DOHH2 (cell line): Measurements from ENCODE around the gene AAGAB.

ENCODE experiments used
- H3F3A ChIP-seq: fragments of 200-600 bp; sonication (generic), shearing (Covaris generic); 2 replicates; pipeline ENCODE4 v1.6.0; 2016; ENCODE audit warnings: antibody characterized with exemption, mild to moderate bottlenecking; ENCODE audit not compliant: control insufficient read depth, insufficient read depth
- H3K27ac ChIP-seq: fragments of 200-600 bp; sonication (generic); 2 replicates; pipeline ENCODE4 v1.5.1; 2014; ENCODE audit warnings: low read depth, mild to moderate bottlenecking, low read length, moderate library complexity
- H3K27me3 ChIP-seq: fragments of 200-600 bp; sonication (generic); 2 replicates; pipeline ENCODE4 v1.6.1; 2014; ENCODE audit warnings: mild to moderate bottlenecking, low read length, mixed read lengths; ENCODE audit not compliant: control insufficient read depth
- H3K36me3 ChIP-seq: fragments of 200-600 bp; sonication (generic); 2 replicates; pipeline ENCODE4 v1.6.1; 2014; ENCODE audit warnings: mild to moderate bottlenecking, low read length, moderate library complexity, mixed read lengths; ENCODE audit not compliant: control insufficient read depth
- H3K4me1 ChIP-seq: fragments of 200-600 bp; sonication (generic); 2 replicates; pipeline ENCODE4 v1.6.1; 2014; ENCODE audit warnings: mild to moderate bottlenecking, low read length, mixed read lengths; ENCODE audit not compliant: control insufficient read depth
- H3K4me2 ChIP-seq: fragments of 200-600 bp; sonication (generic); 2 replicates; pipeline ENCODE4 v1.6.0; 2014; ENCODE audit warnings: mild to moderate bottlenecking, low read length, moderate library complexity
- H3K4me3 ChIP-seq: fragments of 200-600 bp; sonication (generic); 2 replicates; pipeline ENCODE4 v1.5.1; 2014; ENCODE audit warnings: mild to moderate bottlenecking, low read length, mixed read lengths
- H3K79me2 ChIP-seq: fragments of 200-600 bp; sonication (generic); 2 replicates; pipeline ENCODE4 v1.6.1; 2014; ENCODE audit warnings: mild to moderate bottlenecking, low read length, mixed read lengths; ENCODE audit not compliant: control insufficient read depth
- H3K9me2 ChIP-seq: fragments of 200-600 bp; sonication (generic); replicated peaks from 2 replicates; pipeline ENCODE4 v1.6.1; 2014; ENCODE audit warnings: mild to moderate bottlenecking, low read length, mixed read lengths; ENCODE audit not compliant: control insufficient read depth
- H3K9me3 ChIP-seq: fragments of 200-600 bp; sonication (generic); 2 replicates; pipeline ENCODE4 v1.6.1; 2014; ENCODE audit warnings: antibody characterized with exemption, low read length, mixed read lengths; ENCODE audit not compliant: control insufficient read depth, insufficient read depth
- H4K20me1 ChIP-seq: fragments of 200-600 bp; sonication (generic); 2 replicates; pipeline ENCODE4 v1.6.0; 2014; ENCODE audit warnings: low read depth, mild to moderate bottlenecking, antibody characterized with exemption, low read length, moderate library complexity; ENCODE audit not compliant: control insufficient read depth, insufficient read depth
- EZH2phosphoT487 ChIP-seq: fragments of 200-600 bp; sonication (generic); IDR thresholded peaks from 2 replicates; pipeline ENCODE4 v1.6.1; 2017; ENCODE audit warnings: borderline replicate concordance, mild to moderate bottlenecking, antibody characterized with exemption, low read length, moderate library complexity, mixed read lengths
- TF ChIP-seq, protein P1 (sequence below): fragments of 200-600 bp; sonication (generic); IDR thresholded peaks from one replicate; pipeline ENCODE4 v1.5.1; 2014; ENCODE audit warnings: antibody characterized with exemption, mild to moderate bottlenecking, low read depth, low read length; ENCODE audit not compliant: poor library complexity, severe bottlenecking

AAGAB gene

DNA sequence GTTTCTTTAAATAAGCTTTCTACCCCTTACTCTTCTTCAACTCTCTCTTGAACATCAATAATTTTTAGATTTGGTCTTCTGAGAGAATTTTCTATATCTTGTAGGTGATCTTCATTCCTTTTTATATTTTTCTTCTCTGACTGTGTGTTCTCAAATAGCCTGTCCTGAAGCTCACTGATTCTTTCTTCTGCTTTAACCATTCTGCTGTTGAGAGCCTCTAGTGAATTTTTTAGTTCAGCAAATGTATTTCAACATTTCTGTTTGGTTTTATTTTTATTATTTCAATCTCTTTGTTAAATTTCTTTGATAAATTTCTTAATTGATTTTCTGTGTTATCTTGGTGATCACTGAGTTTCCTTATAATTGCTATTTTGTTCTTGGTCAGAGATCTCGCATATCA lies 19.8 kb upstream of the AAGAB start:
- Histone ChIP-seq H3K27ac (no peak overlapping the region), H3F3A (no peaks in the 10 kb centered on the region)

DNA sequence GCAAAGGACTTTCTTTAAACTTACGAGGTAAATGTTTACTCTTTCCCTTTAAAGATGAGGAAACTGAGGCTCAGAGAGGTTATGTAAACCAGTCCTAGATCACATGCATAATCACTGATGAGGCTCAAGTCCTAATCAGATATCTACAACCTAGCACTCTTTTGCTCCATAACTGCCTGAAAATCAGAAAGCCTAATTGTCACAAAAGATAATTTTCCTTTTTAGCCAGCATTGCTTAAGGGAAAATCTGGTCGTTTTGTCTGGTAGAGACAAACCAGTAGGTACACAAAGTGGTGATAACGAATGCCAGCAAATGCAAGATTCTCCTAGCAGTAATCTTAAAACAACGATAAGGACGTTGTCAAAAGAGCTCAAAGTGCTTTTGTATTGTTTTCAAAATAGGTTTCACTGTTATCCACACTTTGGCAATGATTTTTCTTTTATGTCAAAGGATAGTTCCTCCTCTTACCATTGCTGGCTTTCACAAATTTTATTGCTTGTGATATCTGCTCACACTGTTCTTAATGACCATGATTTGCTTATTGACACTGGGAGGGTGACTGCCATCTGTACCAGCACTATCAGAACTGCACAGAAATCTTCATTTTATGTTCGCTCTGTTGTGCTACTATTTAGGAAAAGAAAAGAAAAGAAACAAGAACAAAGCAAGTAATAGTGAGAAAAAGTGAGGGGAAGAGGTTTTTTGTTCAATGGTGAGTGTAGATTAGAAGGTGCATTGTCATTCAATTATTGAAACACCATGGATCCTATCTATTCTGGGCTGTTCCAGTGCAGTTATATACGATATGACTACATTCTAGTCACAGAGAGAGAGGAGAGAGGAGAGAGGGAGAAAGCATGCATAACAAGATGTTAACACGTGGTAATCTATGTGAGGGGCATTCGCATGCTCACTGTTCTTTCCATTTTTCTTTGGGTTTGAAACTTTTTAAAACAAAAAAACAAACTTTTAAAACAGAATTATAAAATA lies 13.8 kb upstream of the AAGAB start:
- H3K4me2 ChIP-seq: no peak overlapping the region
- no peaks in the 10 kb centered on the region for H3F3A ChIP-seq
- no peak overlapping the region for H3K27ac ChIP-seq
- H3K79me2 ChIP-seq: no peaks in the 10 kb centered on the region
- no peaks in the 10 kb centered on the region for H3K9me2 ChIP-seq
- H4K20me1 ChIP-seq: no peaks in the 10 kb centered on the region
- H3K36me3 ChIP-seq: no peaks in the 10 kb centered on the region
- no peaks in the 10 kb centered on the region for H3K4me1 ChIP-seq
- TF ChIP-seq EZH2phosphoT487: no peak
- TF ChIP-seq, protein P1, sequence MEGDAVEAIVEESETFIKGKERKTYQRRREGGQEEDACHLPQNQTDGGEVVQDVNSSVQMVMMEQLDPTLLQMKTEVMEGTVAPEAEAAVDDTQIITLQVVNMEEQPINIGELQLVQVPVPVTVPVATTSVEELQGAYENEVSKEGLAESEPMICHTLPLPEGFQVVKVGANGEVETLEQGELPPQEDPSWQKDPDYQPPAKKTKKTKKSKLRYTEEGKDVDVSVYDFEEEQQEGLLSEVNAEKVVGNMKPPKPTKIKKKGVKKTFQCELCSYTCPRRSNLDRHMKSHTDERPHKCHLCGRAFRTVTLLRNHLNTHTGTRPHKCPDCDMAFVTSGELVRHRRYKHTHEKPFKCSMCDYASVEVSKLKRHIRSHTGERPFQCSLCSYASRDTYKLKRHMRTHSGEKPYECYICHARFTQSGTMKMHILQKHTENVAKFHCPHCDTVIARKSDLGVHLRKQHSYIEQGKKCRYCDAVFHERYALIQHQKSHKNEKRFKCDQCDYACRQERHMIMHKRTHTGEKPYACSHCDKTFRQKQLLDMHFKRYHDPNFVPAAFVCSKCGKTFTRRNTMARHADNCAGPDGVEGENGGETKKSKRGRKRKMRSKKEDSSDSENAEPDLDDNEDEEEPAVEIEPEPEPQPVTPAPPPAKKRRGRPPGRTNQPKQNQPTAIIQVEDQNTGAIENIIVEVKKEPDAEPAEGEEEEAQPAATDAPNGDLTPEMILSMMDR: no peak
- no peak overlapping the region for H3K4me3 ChIP-seq
- no peaks in the 10 kb centered on the region for H3K27me3 ChIP-seq
- H3K9me3 ChIP-seq: no peaks in the 10 kb centered on the region

More for the DNA sequence above, 19.8 kb upstream of the AAGAB start:
- H3K4me3 ChIP-seq: no peak overlapping the region
- no peaks in the 10 kb centered on the region for H4K20me1 ChIP-seq
- H3K36me3 ChIP-seq: no peaks in the 10 kb centered on the region
- H3K9me3 ChIP-seq: no peaks in the 10 kb centered on the region
- no peaks in the 10 kb centered on the region for H3K79me2 ChIP-seq
- TF ChIP-seq, protein P1: no peak
- no peak for TF ChIP-seq EZH2phosphoT487
- H3K27me3 ChIP-seq: 0 out of 2 replicates have a peak, but pooled peaks cover 3% of the 10 kb centered on the region
- no peaks in the 10 kb centered on the region for H3K4me1 ChIP-seq
- H3K4me2 ChIP-seq: no peak overlapping the region
- no peaks in the 10 kb centered on the region for H3K9me2 ChIP-seq

DNA sequence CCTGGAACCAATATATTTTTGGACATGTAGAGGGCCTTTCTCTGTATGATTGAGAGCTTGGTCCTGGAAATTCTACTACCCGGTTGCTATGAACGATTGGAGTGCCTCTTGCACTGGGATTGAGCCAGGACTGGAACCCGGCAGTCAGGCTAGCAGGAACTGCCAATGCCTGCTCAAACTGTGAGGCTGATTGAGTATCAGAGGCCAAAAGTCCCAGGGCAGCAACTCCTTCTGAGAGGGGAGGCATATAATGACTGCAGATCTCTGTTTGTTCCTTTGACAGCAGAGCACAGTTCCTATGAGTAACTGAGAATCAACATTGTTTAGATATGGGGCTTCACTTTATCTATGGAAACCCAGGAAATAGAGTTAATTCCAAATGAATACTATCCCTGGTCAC lies 13.0 kb upstream of the AAGAB start:
- no peak overlapping the region for H3K27ac ChIP-seq
- H3K27me3 ChIP-seq: no peaks in the 10 kb centered on the region
- TF ChIP-seq EZH2phosphoT487: no peak
- TF ChIP-seq, protein P1: no peak
- H3K79me2 ChIP-seq: no peaks in the 10 kb centered on the region
- no peak overlapping the region for H3K4me2 ChIP-seq
- H3K4me1 ChIP-seq: no peaks in the 10 kb centered on the region
- no peaks in the 10 kb centered on the region for H3K9me2 ChIP-seq
- H3K9me3 ChIP-seq: no peaks in the 10 kb centered on the region
- H4K20me1 ChIP-seq: no peaks in the 10 kb centered on the region
- H3K36me3 ChIP-seq: no peaks in the 10 kb centered on the region
- H3F3A ChIP-seq: no peaks in the 10 kb centered on the region
- H3K4me3 ChIP-seq: no peak overlapping the region
